Activated CD4-positive, alpha-beta memory T cell treated with anti-CD3 and anti-CD28 coated beads for 36 hours (primary cell): Measurements from ENCODE around the gene ABR. TPM values are rescaled to one million over a fixed set of nuclear protein-coding genes. Genes with fewer than 3 reads are reported as not detected.
A peak's percentile ranks its signal among the peaks of the same experiment; 100 is the strongest.
"Not testable (repeated sequence)": the region's sequence is repeated elsewhere in the genome, so short reads cannot be mapped to it uniquely, and the experiment has no call there.

Source experiments
- CTCF ChIA-PET: fragments of 350-600 bp; sonication (Branson Sonifier 250); formaldehyde crosslinking; loops from one replicate; lab custom pipeline; 2021; ENCODE audit warnings: antibody characterized with exemption, inconsistent platforms; lab: Charles Lee
- POLR2A ChIA-PET: fragments of 350-600 bp; sonication (Branson Sonifier 250); formaldehyde crosslinking; loops from one replicate; lab custom pipeline; 2021; ENCODE audit warnings: antibody characterized with exemption; lab: Charles Lee
- DNase-seq: peaks from one replicate; pipeline ENCODE4 v3.0.0-alpha.2; 2020
- H3K27ac Mint-ChIP-seq: one replicate; pipeline ENCODE4 v1.8.0; 2021; ENCODE audit warnings: mixed read lengths
- H3K27me3 Mint-ChIP-seq: one replicate; pipeline ENCODE4 v1.8.0; 2021; ENCODE audit warnings: mixed read lengths
- H3K36me3 Mint-ChIP-seq: one replicate; pipeline ENCODE4 v1.8.0; 2021; ENCODE audit warnings: mixed read lengths
- H3K4me1 Mint-ChIP-seq: one replicate; pipeline ENCODE4 v1.8.0; 2021; ENCODE audit warnings: low read depth, mixed read lengths
- H3K4me3 Mint-ChIP-seq: one replicate; pipeline ENCODE4 v1.8.0; 2021; ENCODE audit warnings: mild to moderate bottlenecking, mixed read lengths
- H3K9me3 Mint-ChIP-seq: one replicate; pipeline ENCODE4 v1.8.0; 2021; ENCODE audit warnings: mixed read lengths
- intact Hi-C: fragments of 100-400 bp; cut with micrococcal nuclease; formaldehyde crosslinking; loops from one replicate; pipeline ENCODE4 v1.15.1; 2023
- total RNA-seq, 2 experiments: library from RNA; stranded (reverse); gene quantifications; one replicate each; pipeline ENCODE4 v1.2.3, GENCODE V29; 2021

The ABR gene
- total RNA-seq, 2 experiments from 2014 or later: 50.3 to 54.5 TPM

GRCh38 chr17:1121442-1121817 lies 58.4 kb downstream of the ABR start:
- H3K27ac Mint-ChIP-seq, POLR2A ChIA-PET, H3K36me3 Mint-ChIP-seq, H3K4me3 Mint-ChIP-seq, DNase-seq, H3K9me3 Mint-ChIP-seq, H3K27me3 Mint-ChIP-seq, H3K4me1 Mint-ChIP-seq: not testable (repeated sequence)
- CTCF ChIA-PET: interaction anchor here (0.7 to 6.0 kb wide), 8 partner anchors 11 to 211 kb away, joined by 3 to 174 read pairs (median 10); no protein-coding TSS in a partner anchor
- intact Hi-C loops: loop anchor here (5.0 kb wide), 1 partner anchor 211 kb away; no protein-coding TSS in a partner anchor

- Mint-ChIP-seq H3K4me3 (no peak overlapping the region), H3K27ac (no peak overlapping the region), H3K9me3 (no peaks in the 10 kb centered on the region), H3K27me3 (no peaks in the 10 kb centered on the region), H3K4me1 (peaks cover 10% of the 10 kb centered on the region), H3K36me3 (no peaks in the 10 kb centered on the region)
- intact Hi-C loops: loop anchor here (5.0 kb wide), 1 partner anchor 211 kb away; no protein-coding TSS in a partner anchor
- POLR2A ChIA-PET: no interaction called here
- DNase-seq: no peak
- CTCF ChIA-PET: interaction anchor here (0.7 to 6.0 kb wide), 6 partner anchors 10 to 212 kb away, joined by 3 to 174 read pairs (median 6); no protein-coding TSS in a partner anchor
Observed at GRCh38 chr17:1120596-1121441, 59.0 kb downstream of the ABR start.

GRCh38 chr17:1119924-1120323 lies 59.9 kb downstream of the ABR start:
- ChIA-PET POLR2A (no interaction called here), CTCF (interaction anchor here (1.0 to 6.0 kb wide), 4 partner anchors 9 to 66 kb away, joined by 3 to 174 read pairs (median 4); no protein-coding TSS in a partner anchor)
- Mint-ChIP-seq H3K36me3 (no peaks in the 10 kb centered on the region), H3K4me3 (no peak overlapping the region), H3K27ac (no peak overlapping the region), H3K9me3 (no peaks in the 10 kb centered on the region), H3K4me1 (peaks cover 17% of the 10 kb centered on the region), H3K27me3 (no peaks in the 10 kb centered on the region)
- DNase-seq: no peak
- intact Hi-C loops: loop anchor here (5.0 kb wide), 1 partner anchor 212 kb away; no protein-coding TSS in a partner anchor

GRCh38 chr17:1116602-1117001 lies 63.2 kb downstream of the ABR start:
- intact Hi-C loops: no loop called here
- ChIA-PET CTCF (interaction anchor here (1.1 kb wide), 1 partner anchor 71 kb away, joined by 5 read pairs; no protein-coding TSS in a partner anchor), POLR2A (no interaction called here)
- Mint-ChIP-seq H3K27ac (no peak overlapping the region), H3K9me3 (no peaks in the 10 kb centered on the region), H3K4me3 (no peak overlapping the region), H3K36me3 (no peaks in the 10 kb centered on the region), H3K27me3 (no peaks in the 10 kb centered on the region), H3K4me1 (peaks cover 20% of the 10 kb centered on the region)
- no peak for DNase-seq

- ChIA-PET CTCF (interaction anchor here (1.6 kb wide), 1 partner anchor 10 kb away, joined by 5 read pairs; no protein-coding TSS in a partner anchor), POLR2A (no interaction called here)
- H3K36me3 Mint-ChIP-seq: no peaks in the 10 kb centered on the region
- H3K27ac Mint-ChIP-seq: no peak overlapping the region
- H3K4me1 Mint-ChIP-seq: peaks cover 38% of the 10 kb centered on the region
- no peaks in the 10 kb centered on the region for H3K27me3 Mint-ChIP-seq
- DNase-seq: no peak
- intact Hi-C loops: no loop called here
- no peaks in the 10 kb centered on the region for H3K9me3 Mint-ChIP-seq
- H3K4me3 Mint-ChIP-seq: no peak overlapping the region
Observed at GRCh38 chr17:1112875-1113274, 66.9 kb downstream of the ABR start.

GRCh38 chr17:1111599-1112443 lies 68.0 kb downstream of the ABR start:
- H3K27me3 Mint-ChIP-seq: no peaks in the 10 kb centered on the region
- ChIA-PET POLR2A (no interaction called here), CTCF (interaction anchor here (1.0 to 1.6 kb wide), 4 partner anchors 11 to 55 kb away, joined by 3 to 5 read pairs (median 3); no protein-coding TSS in a partner anchor)
- no peaks in the 10 kb centered on the region for H3K36me3 Mint-ChIP-seq
- peak overlapping the region; percentile 18 for H3K4me3 Mint-ChIP-seq
- intact Hi-C loops: no loop called here
- no peaks in the 10 kb centered on the region for H3K9me3 Mint-ChIP-seq
- peaks cover 48% of the 10 kb centered on the region for H3K4me1 Mint-ChIP-seq
- peak overlapping the region; percentile 62 for H3K27ac Mint-ChIP-seq
- DNase-seq: no peak

- Mint-ChIP-seq H3K36me3 (no peaks in the 10 kb centered on the region), H3K27ac (peak overlapping the region; percentile 62), H3K4me3 (peak overlapping the region; percentile 18), H3K9me3 (no peaks in the 10 kb centered on the region), H3K4me1 (peaks cover 47% of the 10 kb centered on the region), H3K27me3 (no peaks in the 10 kb centered on the region)
- CTCF ChIA-PET: interaction anchor here (0.6 to 1.6 kb wide), 7 partner anchors 9 to 130 kb away, joined by 3 to 5 read pairs (median 3); no protein-coding TSS in a partner anchor
- peak; percentile 40 for DNase-seq
- intact Hi-C loops: no loop called here
- POLR2A ChIA-PET: interaction anchor here (1.0 kb wide), 1 partner anchor 14 kb away, joined by 3 read pairs; no protein-coding TSS in a partner anchor
Observed at GRCh38 chr17:1110862-1111598, 68.8 kb downstream of the ABR start.

GRCh38 chr17:1110541-1110861 lies 69.3 kb downstream of the ABR start:
- Mint-ChIP-seq H3K9me3 (no peaks in the 10 kb centered on the region), H3K36me3 (no peaks in the 10 kb centered on the region), H3K4me3 (peak overlapping the region; percentile 72), H3K4me1 (peaks cover 48% of the 10 kb centered on the region), H3K27me3 (no peaks in the 10 kb centered on the region), H3K27ac (peak overlapping the region; percentile 79)
- ChIA-PET CTCF (interaction anchor here (0.6 to 1.2 kb wide), 7 partner anchors 10 to 129 kb away, joined by 3 to 5 read pairs (median 3); no protein-coding TSS in a partner anchor), POLR2A (interaction anchor here (1.0 kb wide), 1 partner anchor 13 kb away, joined by 3 read pairs; no protein-coding TSS in a partner anchor)
- intact Hi-C loops: no loop called here
- no peak for DNase-seq

- Mint-ChIP-seq H3K4me1 (peaks cover 42% of the 10 kb centered on the region), H3K9me3 (no peaks in the 10 kb centered on the region), H3K27ac (peak overlapping the region; percentile 79), H3K27me3 (no peaks in the 10 kb centered on the region), H3K4me3 (peak overlapping the region; percentile 72), H3K36me3 (no peaks in the 10 kb centered on the region)
- peak; percentile 69 for DNase-seq
- ChIA-PET CTCF (interaction anchor here (0.6 to 1.2 kb wide), 7 partner anchors 10 to 129 kb away, joined by 3 to 5 read pairs (median 3); no protein-coding TSS in a partner anchor), POLR2A (interaction anchor here (1.0 kb wide), 1 partner anchor 13 kb away, joined by 3 read pairs; no protein-coding TSS in a partner anchor)
- intact Hi-C loops: no loop called here
Observed at GRCh38 chr17:1109606-1110540, 69.9 kb downstream of the ABR start.
